ENCODE measurements around the gene CUL9.
A peak's percentile ranks its signal among the peaks of the same experiment; 100 is the strongest.

The CUL9 gene

GRCh38 chr6:43242908-43243663, 61.1 kb downstream of the CUL9 start, which contains the start of gene TTBK1:
TSS of gene TTBK1 (plus strand) at chr6:43243481. CDS start at chr6:43246661, 3,180 bp downstream.
- TF ChIP-seq CTCF (IDR thresholded peaks at IDR 0.05): no peak
- no peak within 1 kb of the TSS for H3K4me3 ChIP-seq (ENCODE audit: low read depth in 1 of 2, low read length in 1 of 2)
- H3K36me3 ChIP-seq: no peaks in the 10 kb centered on the region
- H3K27ac ChIP-seq: no peak within 1 kb of the TSS
- H3K4me1 ChIP-seq (ENCODE audit: control insufficient read depth in 1 of 2, insufficient read depth in 1 of 2, low read depth in 1 of 2, low read length in 1 of 2): peaks cover 12 to 14% of the 10 kb centered on the region in 2 experiments
- no peaks in the 10 kb centered on the region for H3K9me3 ChIP-seq
- H3K27me3 ChIP-seq: peaks cover 100% of the 10 kb centered on the region

GRCh38 chr6:43243664-43244321, 61.8 kb downstream of the CUL9 start:
- TF ChIP-seq CTCF (IDR thresholded peaks at IDR 0.05): no peak
- Histone ChIP-seq H3K36me3 (no peaks in the 10 kb centered on the region), H3K27me3 (peaks cover 100% of the 10 kb centered on the region), H3K9me3 (no peaks in the 10 kb centered on the region), H3K27ac (no peak overlapping the region), H3K4me1 (ENCODE audit: control insufficient read depth in 1 of 2, insufficient read depth in 1 of 2, low read depth in 1 of 2, low read length in 1 of 2) (peaks cover 12 to 14% of the 10 kb centered on the region in 2 experiments), H3K4me3 (ENCODE audit: low read depth in 1 of 2, low read length in 1 of 2) (no peak overlapping the region)

- Histone ChIP-seq H3K36me3 (no peaks in the 10 kb centered on the region), H3K9me3 (no peaks in the 10 kb centered on the region), H3K4me3 (ENCODE audit: low read depth in 1 of 2, low read length in 1 of 2) (peak overlapping the region; percentile 57 to 65), H3K27ac (no peak overlapping the region), H3K27me3 (peaks cover 100% of the 10 kb centered on the region), H3K4me1 (ENCODE audit: control insufficient read depth in 1 of 2, insufficient read depth in 1 of 2, low read depth in 1 of 2, low read length in 1 of 2) (peaks cover 12 to 14% of the 10 kb centered on the region in 2 experiments)
- no peak for TF ChIP-seq CTCF (IDR thresholded peaks at IDR 0.05)
Observed at GRCh38 chr6:43246301-43247113, 64.5 kb downstream of the CUL9 start.

- TF ChIP-seq CTCF (IDR thresholded peaks at IDR 0.05): no peak
- Histone ChIP-seq H3K4me3 (ENCODE audit: low read depth in 1 of 2, low read length in 1 of 2) (peak overlapping the region; percentile 57 to 65), H3K9me3 (no peaks in the 10 kb centered on the region), H3K27me3 (peaks cover 100% of the 10 kb centered on the region), H3K36me3 (no peaks in the 10 kb centered on the region), H3K27ac (no peak overlapping the region), H3K4me1 (ENCODE audit: control insufficient read depth in 1 of 2, insufficient read depth in 1 of 2, low read depth in 1 of 2, low read length in 1 of 2) (peaks cover 12 to 14% of the 10 kb centered on the region in 2 experiments)
Observed at GRCh38 chr6:43247114-43247999, 65.4 kb downstream of the CUL9 start.

- Histone ChIP-seq H3K36me3 (no peaks in the 10 kb centered on the region), H3K27me3 (peaks cover 100% of the 10 kb centered on the region), H3K4me1 (ENCODE audit: control insufficient read depth in 1 of 2, insufficient read depth in 1 of 2, low read depth in 1 of 2, low read length in 1 of 2) (peaks cover 12 to 14% of the 10 kb centered on the region in 2 experiments), H3K27ac (no peak overlapping the region), H3K9me3 (no peaks in the 10 kb centered on the region), H3K4me3 (ENCODE audit: low read depth in 1 of 2, low read length in 1 of 2) (no peak overlapping the region)
- TF ChIP-seq CTCF (IDR thresholded peaks at IDR 0.05): no peak
Observed at GRCh38 chr6:43248101-43248500, 66.1 kb downstream of the CUL9 start.
